Hematopoietic multipotent progenitor cell treated with erythropoietin and hydrocortisone succinate and interleukin-3 and kit ligand, for 4 days (in vitro differentiated cells): ENCODE data around the gene ATG4A.
A peak's percentile ranks its signal among the peaks of the same experiment; 100 is the strongest.

Source experiments
- DNase-seq: peaks from one replicate; pipeline ENCODE4 v3.0.0-alpha.2; 2015

ATG4A gene

DNA sequence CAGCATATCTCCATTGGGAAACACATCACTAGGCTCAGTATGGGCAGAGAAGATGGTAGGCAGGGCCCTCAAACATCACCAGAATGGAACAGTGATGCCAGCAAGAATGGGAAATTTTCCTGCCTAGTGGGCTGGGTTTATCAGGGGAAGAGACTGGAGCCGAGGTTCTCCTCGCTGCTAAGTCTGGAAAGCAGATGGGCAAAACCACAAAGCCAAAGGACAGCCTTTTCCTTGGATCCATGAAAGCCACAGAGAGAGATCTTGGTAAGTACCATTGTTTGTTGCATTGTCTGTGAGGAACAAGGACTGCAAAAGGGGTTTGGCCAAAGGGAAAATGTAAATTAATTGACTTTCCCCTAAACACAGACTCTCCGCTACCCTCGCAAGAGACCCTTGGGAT is 80.1 kb downstream of the ATG4A start:
- DNase-seq = no peak

DNA sequence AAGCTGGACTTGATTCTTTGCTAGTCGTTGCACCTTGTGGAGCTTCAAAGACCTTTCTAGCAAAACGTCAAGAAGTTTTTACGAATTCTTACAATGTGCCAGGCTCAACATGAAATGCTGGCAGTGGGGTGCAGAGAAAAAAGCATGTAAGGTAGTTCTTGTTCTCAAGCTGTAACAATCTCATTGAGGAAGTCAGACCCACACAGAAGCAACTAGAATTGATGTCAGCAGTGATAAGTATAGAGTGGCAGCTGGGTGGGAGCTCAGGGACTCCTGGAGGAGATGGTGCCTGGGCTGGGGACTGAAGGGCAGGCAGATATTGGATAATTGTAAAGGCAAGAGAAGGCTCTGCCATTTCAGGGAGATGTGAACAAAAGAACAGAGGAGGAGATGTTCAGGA is 82.3 kb downstream of the ATG4A start:
- no peak for DNase-seq

- no peak for DNase-seq
These were observed 86.0 kb downstream of the ATG4A start for GRCh38 chrX:108177351-108178142.

DNA sequence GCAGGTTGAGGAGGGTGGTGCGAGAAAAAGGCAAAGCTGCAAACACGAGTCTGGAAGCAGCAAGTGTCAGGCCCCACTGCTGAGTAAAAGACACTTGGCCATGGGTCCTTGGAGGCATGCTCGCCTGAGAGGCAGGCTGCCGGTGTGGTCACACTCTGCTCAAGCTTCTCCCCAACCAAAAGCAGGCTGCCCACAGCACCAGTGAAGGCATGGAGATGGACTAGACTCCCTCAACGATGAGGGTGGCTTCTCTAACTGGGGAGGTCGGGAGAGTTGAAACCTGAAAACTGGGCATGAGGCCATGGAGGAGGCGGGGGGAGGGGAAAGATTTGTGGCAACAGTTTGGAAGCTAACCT is 86.5 kb downstream of the ATG4A start:
- DNase-seq = no peak

DNA sequence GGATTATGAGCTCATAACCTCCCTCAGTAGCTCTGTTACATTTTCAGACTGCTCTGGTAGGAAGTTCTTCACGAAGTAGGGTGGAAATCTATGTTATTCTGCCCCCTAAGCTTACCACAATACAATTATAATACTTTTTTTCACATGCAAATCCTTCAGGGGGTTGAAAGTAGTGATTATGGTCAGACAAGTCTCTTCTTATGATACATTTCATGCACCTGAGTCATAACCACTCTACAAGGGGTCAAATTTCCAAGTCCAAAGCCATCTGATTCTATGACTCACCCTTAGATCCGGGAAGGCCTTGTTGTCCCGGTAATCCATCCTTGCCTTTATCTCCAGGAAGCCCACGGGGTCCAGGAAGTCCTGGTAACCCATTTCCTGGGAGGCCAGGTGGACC is 95.2 kb downstream of the ATG4A start:
- DNase-seq = no peak

DNA sequence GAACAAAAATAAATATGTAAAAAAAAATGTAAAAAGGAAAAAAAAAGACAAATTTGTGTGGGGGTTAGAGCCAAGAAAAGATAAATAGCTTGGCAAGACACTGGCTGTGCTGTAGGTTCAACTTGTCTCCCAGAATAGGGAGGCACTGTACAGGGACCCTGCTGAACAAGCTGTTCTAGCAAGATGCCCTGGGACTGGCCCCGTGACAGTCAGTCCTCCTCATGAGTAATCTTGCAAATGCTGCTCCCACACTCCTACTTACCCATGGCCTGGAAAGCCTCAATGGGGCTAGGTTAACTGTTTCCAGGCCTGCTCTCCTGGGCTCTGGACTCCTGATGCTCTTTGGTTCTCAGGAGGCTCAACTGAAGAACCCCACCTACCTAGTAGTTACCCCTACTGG is 106.8 kb downstream of the ATG4A start:
- DNase-seq = no peak

DNA sequence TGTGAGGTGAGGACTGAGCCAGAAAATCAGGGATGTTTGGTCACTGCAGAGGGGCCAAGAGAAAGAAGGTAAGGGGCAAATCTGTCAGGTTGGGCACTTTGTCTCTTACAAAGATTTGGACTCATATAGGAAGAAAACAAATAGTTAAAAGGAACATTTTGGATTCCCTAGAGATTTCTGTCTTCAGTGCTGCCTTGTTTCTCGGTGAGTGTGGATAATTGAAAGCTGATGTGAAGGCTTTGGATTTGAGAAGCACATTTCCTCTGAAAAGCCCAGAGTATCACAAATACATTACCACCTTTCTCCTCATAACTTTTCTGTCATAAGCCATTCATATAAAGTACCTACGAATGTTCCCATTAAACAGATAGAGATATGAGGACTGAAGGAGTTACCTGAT is 107.5 kb downstream of the ATG4A start:
- no peak for DNase-seq

DNA sequence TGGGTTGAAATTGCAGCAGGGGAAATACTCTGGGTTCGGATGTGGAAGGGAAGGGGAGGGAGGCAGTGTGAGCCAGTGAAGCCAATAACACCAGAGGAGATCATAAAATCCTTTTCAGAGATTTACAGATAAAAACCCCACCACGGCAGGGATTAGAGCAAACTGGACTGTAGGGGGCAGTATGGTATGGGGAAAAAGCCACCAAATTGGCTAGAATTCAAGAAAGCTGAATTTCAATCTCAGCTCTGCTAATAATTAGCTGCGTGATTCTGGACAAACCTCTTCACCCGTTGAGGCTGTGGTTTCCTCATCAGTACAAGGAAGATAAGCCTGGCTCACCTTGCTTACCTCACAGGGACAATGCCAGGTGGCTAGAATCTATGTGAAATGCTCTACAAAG is 108.1 kb downstream of the ATG4A start:
- peak; percentile 40 for DNase-seq

DNA sequence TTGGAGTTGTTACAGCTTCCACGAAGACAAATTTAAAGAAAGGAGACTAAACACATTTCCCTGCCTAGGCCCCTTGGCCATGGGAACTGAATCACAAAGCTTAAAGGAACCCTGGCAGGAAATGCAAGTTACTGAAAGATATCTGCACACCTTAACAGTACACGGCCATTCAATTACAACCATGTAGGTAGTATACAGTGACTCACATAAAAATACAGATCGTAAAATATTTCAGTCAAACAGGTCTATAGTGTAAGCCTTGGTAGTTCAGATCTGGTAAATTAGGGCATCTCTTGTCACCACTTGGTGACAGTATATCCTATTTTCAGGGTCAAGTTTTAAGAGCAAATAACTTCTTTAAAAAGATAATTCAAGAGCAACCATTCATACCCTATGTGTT is 112.0 kb downstream of the ATG4A start:
- DNase-seq = no peak
